H1 (cell line): ENCODE results near the gene SRSF9. TPM values are rescaled to one million over a fixed set of nuclear protein-coding genes. Genes with fewer than 3 reads are reported as not detected.

Experiments
- CTCF ChIA-PET: fragments of 300-600 bp; sonication (Branson Sonifier 250); formaldehyde crosslinking; loops from one replicate; lab custom pipeline; 2021; ENCODE audit not compliant: partially characterized antibody; lab: Charles Lee
- POLR2A ChIA-PET: fragments of 300-600 bp; sonication (Branson Sonifier 250); formaldehyde crosslinking; loops from one replicate; lab custom pipeline; 2021; ENCODE audit warnings: inconsistent platforms; ENCODE audit not compliant: partially characterized antibody; lab: Charles Lee
- DNase-seq, 2 experiments: peaks; one replicate each; pipeline versions ENCODE4 v3.0.0 to v3.0.0-alpha.2; 2010 to 2022; ENCODE audit warnings: low spot score in 2 of 2, low read depth in 1 of 2, mixed read lengths in 1 of 2
- FAIRE-seq: peaks from 2 replicates; lab custom pipeline; 2011; peaks lifted over from hg19 to GRCh38; lab: Jason Lieb, UNC
- H2AFZ ChIP-seq: 2 replicates; pipeline ENCODE4 v1.8.1; 2012; ENCODE audit warnings: low read length, inconsistent platforms
- H2AK5ac ChIP-seq: 2 replicates; pipeline ENCODE4 v1.6.1; 2013; ENCODE audit warnings: low read depth, low read length
- H2BK120ac ChIP-seq: replicated peaks from 2 replicates; pipeline ENCODE3; 2013; ENCODE audit warnings: low read depth, low read length, inconsistent platforms
- H2BK12ac ChIP-seq: 2 replicates; pipeline ENCODE4 v1.6.1; 2013; ENCODE audit warnings: low read depth, low read length
- H2BK15ac ChIP-seq: 2 replicates; pipeline ENCODE4 v1.6.1; 2013; ENCODE audit warnings: low read length
- H2BK20ac ChIP-seq: 2 replicates; pipeline ENCODE4 v1.6.1; 2013; ENCODE audit warnings: low read length
- H2BK5ac ChIP-seq: 2 replicates; pipeline ENCODE4 v1.6.1; 2013; ENCODE audit warnings: low read depth, low read length
- H3K14ac ChIP-seq: 2 replicates; pipeline ENCODE4 v1.6.1; 2013; ENCODE audit warnings: inconsistent platforms; ENCODE audit not compliant: insufficient read length
- H3K18ac ChIP-seq: 2 replicates; pipeline ENCODE4 v1.6.1; 2013; ENCODE audit warnings: low read length; ENCODE audit errors: extremely low read depth
- H3K23ac ChIP-seq: 2 replicates; pipeline ENCODE4 v1.6.1; 2013; ENCODE audit warnings: inconsistent platforms; ENCODE audit not compliant: insufficient read length
- H3K23me2 ChIP-seq: 2 replicates; pipeline ENCODE4 v1.6.1; 2013; ENCODE audit warnings: low read depth, low read length
- H3K27ac ChIP-seq: 2 replicates; pipeline ENCODE4 v1.6.1; 2011; ENCODE audit warnings: low read depth, low read length, inconsistent platforms
- H3K27me3 ChIP-seq, 4 experiments: replicated peaks in 1 of 4; 1 replicate in 1 of 4; 2 replicates in 3 of 4; pipeline versions ENCODE4 v1.6.1 to v1.8.1; 2011 to 2013; ENCODE audit warnings: low read length in 3 of 4, mild to moderate bottlenecking in 3 of 4, inconsistent platforms in 2 of 4, mixed read lengths in 2 of 4, moderate library complexity in 1 of 4; ENCODE audit not compliant: control insufficient read depth in 3 of 4, insufficient read depth in 3 of 4; ENCODE audit errors: extremely low read depth in 1 of 4
- H3K36me3 ChIP-seq, 4 experiments: 2 replicates each; pipeline versions ENCODE4 v1.6.1 to v1.8.1; 2011 to 2013; ENCODE audit warnings: mild to moderate bottlenecking in 4 of 4, low read length in 3 of 4, moderate library complexity in 2 of 4, control low read depth in 1 of 4, inconsistent platforms in 1 of 4; ENCODE audit not compliant: insufficient read depth in 4 of 4, control insufficient read depth in 2 of 4
- H3K4ac ChIP-seq: replicated peaks from 2 replicates; pipeline ENCODE3; 2013; ENCODE audit warnings: low read length, low read depth, mixed read lengths, inconsistent platforms; ENCODE audit not compliant: insufficient read length
- H3K4me1 ChIP-seq, 4 experiments: replicated peaks in 1 of 4; 1 replicate in 1 of 4; 2 replicates in 3 of 4; pipeline versions ENCODE4 v1.6.1 to v1.8.1; 2011 to 2013; ENCODE audit warnings: low read length in 3 of 4, inconsistent platforms in 2 of 4, mixed read lengths in 1 of 4; ENCODE audit not compliant: insufficient read depth in 4 of 4, control insufficient read depth in 3 of 4
- H3K4me2 ChIP-seq, 2 experiments: 2 replicates each; pipeline versions ENCODE4 v1.6.1 to v1.8.1; 2011 to 2013; ENCODE audit warnings: low read depth in 2 of 2, low read length in 2 of 2, control low read depth in 1 of 2, inconsistent platforms in 1 of 2, mild to moderate bottlenecking in 1 of 2; ENCODE audit not compliant: insufficient read depth in 1 of 2
- H3K4me3 ChIP-seq, 4 experiments: fragments of 200-600, 300-600 bp in 1 of 4; sonication (generic), shearing (Covaris generic), sonication (Bioruptor Twin) in 1 of 4; 2 replicates each; pipeline versions ENCODE4 v1.5.1 to v1.8.1; 2011 to 2016; ENCODE audit warnings: low read length in 4 of 4, low read depth in 3 of 4, control low read depth in 2 of 4, inconsistent platforms in 2 of 4, mild to moderate bottlenecking in 2 of 4, mixed read lengths in 1 of 4, moderate library complexity in 1 of 4; ENCODE audit not compliant: insufficient read depth in 2 of 4; ENCODE audit errors: extremely low read depth in 1 of 4
- H3K56ac ChIP-seq: replicated peaks from 2 replicates; pipeline ENCODE3; 2013; ENCODE audit warnings: low read depth, mild to moderate bottlenecking, mixed read lengths, low read length, inconsistent platforms; ENCODE audit not compliant: insufficient read length
- H3K79me1 ChIP-seq: 2 replicates; pipeline ENCODE4 v1.6.1; 2013; ENCODE audit warnings: low read depth, low read length, control low read depth
- H3K79me2 ChIP-seq, 2 experiments: 2 replicates each; pipeline versions ENCODE4 v1.6.1 to v1.8.1; 2012 to 2013; ENCODE audit warnings: low read length in 2 of 2, mild to moderate bottlenecking in 2 of 2, inconsistent platforms in 1 of 2; ENCODE audit not compliant: insufficient read depth in 2 of 2, control insufficient read depth in 1 of 2
- H3K9ac ChIP-seq, 4 experiments: replicated peaks in 1 of 4; 1 replicate in 1 of 4; 2 replicates in 3 of 4; pipeline versions ENCODE4 v1.6.1 to v1.8.1; 2011 to 2013; ENCODE audit warnings: low read depth in 3 of 4, low read length in 3 of 4, control low read depth in 2 of 4, mild to moderate bottlenecking in 2 of 4, moderate library complexity in 2 of 4, inconsistent platforms in 1 of 4; ENCODE audit errors: extremely low read depth in 1 of 4
- H3K9me3 ChIP-seq, 2 experiments: 2 replicates each; pipeline versions ENCODE4 v1.6.1 to v1.8.1; 2012 to 2013; ENCODE audit warnings: mild to moderate bottlenecking in 2 of 2, moderate library complexity in 2 of 2, control low read depth in 1 of 2, inconsistent platforms in 1 of 2, low read depth in 1 of 2, low read length in 1 of 2, mixed read lengths in 1 of 2; ENCODE audit not compliant: insufficient read depth in 2 of 2
- H4K20me1 ChIP-seq, 2 experiments: replicated peaks in 1 of 2; 2 replicates each; pipeline versions ENCODE3 to v1.8.1; 2011 to 2013; ENCODE audit warnings: inconsistent platforms in 2 of 2, low read length in 2 of 2, mild to moderate bottlenecking in 1 of 2; ENCODE audit not compliant: insufficient read depth in 2 of 2, control insufficient read depth in 1 of 2
- H4K5ac ChIP-seq: 2 replicates; pipeline ENCODE4 v1.6.1; 2013; ENCODE audit warnings: low read length, low read depth, mixed read lengths, inconsistent platforms; ENCODE audit not compliant: insufficient read length
- H4K8ac ChIP-seq: 2 replicates; pipeline ENCODE4 v1.8.0; 2013; ENCODE audit warnings: mild to moderate bottlenecking, moderate library complexity, low read length, inconsistent platforms; ENCODE audit not compliant: insufficient read depth; ENCODE audit errors: extremely low read depth
- H4K91ac ChIP-seq: replicated peaks from 2 replicates; pipeline ENCODE3; 2013; ENCODE audit warnings: low read length, mixed read lengths, inconsistent platforms; ENCODE audit not compliant: insufficient read length
- ASH2L ChIP-seq: fragments of 200-600, 300-600 bp; sonication (generic); IDR thresholded peaks from one replicate; pipeline ENCODE4 v1.7.1; 2017; ENCODE audit warnings: low read length
- CBX8 ChIP-seq: fragments of 300-800, 300-1000 bp; sonication (generic); IDR thresholded peaks from 2 replicates; pipeline ENCODE4 v1.7.1; 2016; ENCODE audit warnings: low read depth, low read length, borderline replicate concordance
- JUND ChIP-seq: IDR thresholded peaks from 2 replicates; pipeline ENCODE4 v1.6.1; 2011; ENCODE audit warnings: mild to moderate bottlenecking, improper control_type of control experiment, low read length
- KDM4A ChIP-seq: IDR thresholded peaks from one replicate; pipeline ENCODE4 v1.7.1; 2012; ENCODE audit warnings: low read depth, mild to moderate bottlenecking, moderate library complexity, low read length, inconsistent platforms; ENCODE audit not compliant: severe bottlenecking
- WGBS, 2 experiments: shearing (Covaris generic) in 1 of 2; methylation state at CpG; one replicate each; pipeline versions ENCODE4 v1.1.6 to v1.1.7; 2013 to 2015; ENCODE audit warnings: low lambda C conversion rate in 2 of 2, mixed read lengths in 2 of 2, inconsistent platforms in 1 of 2, low coverage in 1 of 2, missing lambda C conversion rate in 1 of 2; ENCODE audit not compliant: insufficient replicate concordance in 2 of 2, insufficient coverage in 1 of 2, insufficient read length in 1 of 2; ENCODE audit errors: extremely low coverage in 1 of 2, missing lambda C conversion rate in 1 of 2; 5-methylcytosine and 5-hydroxymethylcytosine counted together
- polyA plus RNA-seq, 7 experiments: library from polyadenylated mRNA; depleted of rRNA in 3 of 7; stranded (reverse) in 5 of 7; unstranded in 2 of 7; fragments of >200 nt in 5 of 7; fragments of 200-250 nt in 2 of 7; gene quantifications; 1 replicate in 5 of 7; 2 replicates in 1 of 7; 4 replicates in 1 of 7; pipeline versions ENCODE4 v1.2.1 to v1.2.3, GENCODE V29; 2011 to 2013; ENCODE audit warnings: missing spikeins in 2 of 7, mixed read lengths in 2 of 7
- total RNA-seq: library from RNA; stranded (reverse); fragmentation: NEBNext Ultra II Directional; extraction: Animal tissue kit (Norgen Biotek cat#: 25700); gene quantifications from 2 replicates; pipeline ENCODE4 v1.2.1, GENCODE V29; 2021

Gene SRSF9
- total and polyA plus RNA-seq, 2 of the 8 experiments (the other 6 are each of a cell fraction or from before 2014, with no cell fraction given) = 172 to 304 TPM

GRCh38 chr12:120465756-120466155, 3.8 kb downstream of the SRSF9 start:
- no peak overlapping the region for H3K56ac ChIP-seq
- H3K9me3 ChIP-seq = no peaks in the 10 kb centered on the region
- TF ChIP-seq KDM4A = no peak
- no peak for TF ChIP-seq JUND
- TF ChIP-seq ASH2L = no peak
- TF ChIP-seq CBX8 = no peak
- peaks cover 36 to 55% (median 47%) of the 10 kb centered on the region in 4 experiments for H3K36me3 ChIP-seq
- no peak overlapping the region for H3K18ac ChIP-seq
- no peak overlapping the region for H2AFZ ChIP-seq
- ChIA-PET CTCF (interaction anchor here (0.8 to 9.3 kb wide), 11 partner anchors 11 to 150 kb away, joined by 3 to 152 read pairs (median 9); partner anchors contain the start of genes COX6A1 and PLA2G1B), POLR2A (interaction anchor here (1.0 to 18.7 kb wide), 6 partner anchors 14 to 139 kb away, joined by 3 to 365 read pairs (median 4); partner anchors contain the start of genes DYNLL1, GATC and TRIAP1)
- no peak overlapping the region for H3K4ac ChIP-seq
- H2BK5ac ChIP-seq = no peak overlapping the region
- no peak overlapping the region for H4K91ac ChIP-seq
- no peak overlapping the region for H3K4me3 ChIP-seq
- peaks cover 0 to 49% of the 10 kb centered on the region in 2 experiments; a peak in 3 of 4 replicates for H3K79me2 ChIP-seq
- H2BK120ac ChIP-seq = no peak overlapping the region
- H2BK20ac ChIP-seq = no peak overlapping the region
- H4K20me1 ChIP-seq = peaks cover 12 to 18% of the 10 kb centered on the region in 2 experiments
- no peaks in the 10 kb centered on the region for H3K27me3 ChIP-seq
- no peak overlapping the region for H3K27ac ChIP-seq
- H3K23ac ChIP-seq = no peak overlapping the region
- H4K8ac ChIP-seq = no peak overlapping the region
- H2AK5ac ChIP-seq = no peak overlapping the region
- H3K14ac ChIP-seq = no peak overlapping the region
- WGBS, 2 experiments = 72% methylated on average over 5 of the region's 5 CpGs; no CpG with 5 or more reads in 1 of the 2 experiments
- DNase-seq (no peak), FAIRE-seq (no peak)
- H3K4me1 ChIP-seq = peaks cover 0 to 5% (median 0%) of the 10 kb centered on the region in 4 experiments; a peak in 2 of 7 replicates
- H3K79me1 ChIP-seq = peaks cover 3% of the 10 kb centered on the region
- H3K4me2 ChIP-seq = no peak overlapping the region
- peaks cover 5% of the 10 kb centered on the region for H3K23me2 ChIP-seq
- no peak overlapping the region for H2BK12ac ChIP-seq
- H2BK15ac ChIP-seq = no peak overlapping the region
- no peak overlapping the region for H4K5ac ChIP-seq
- no peak overlapping the region for H3K9ac ChIP-seq
